NCI-H345 treated with DMSO at 0.1 percent for 48 hours (cell line): ENCODE measurements around the gene HS6ST3.

Source experiments
- DNase-seq: peaks from one replicate; lab custom pipeline; 2025; ENCODE audit not compliant: unreplicated experiment; lab: John Stamatoyannopoulos, UW

The HS6ST3 gene

GRCh38 chr13:96198038-96198437, 108.1 kb downstream of the HS6ST3 start:
- DNase-seq: no peak

GRCh38 chr13:96199315-96199714, 109.4 kb downstream of the HS6ST3 start:
- no peak for DNase-seq

DNA sequence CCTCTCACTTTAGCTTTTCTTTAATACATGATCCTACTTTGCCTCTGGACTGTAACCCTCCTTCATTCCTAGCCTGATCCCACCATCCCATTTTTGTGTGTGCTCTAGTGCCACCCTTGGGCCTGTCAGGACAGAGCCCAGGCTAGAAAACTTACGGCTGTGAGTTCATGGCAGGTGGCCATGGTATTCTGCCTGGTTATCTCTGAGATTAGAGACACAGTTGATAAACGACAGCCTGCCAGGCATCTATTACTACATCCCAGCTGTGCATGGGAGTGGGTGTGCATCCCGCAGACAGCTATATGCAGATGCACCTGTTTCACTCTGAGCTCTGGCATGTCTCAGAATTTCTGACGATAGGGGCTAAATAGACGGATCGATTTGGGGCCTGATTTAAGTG, 110.9 kb downstream of the HS6ST3 start:
- no peak for DNase-seq

DNA sequence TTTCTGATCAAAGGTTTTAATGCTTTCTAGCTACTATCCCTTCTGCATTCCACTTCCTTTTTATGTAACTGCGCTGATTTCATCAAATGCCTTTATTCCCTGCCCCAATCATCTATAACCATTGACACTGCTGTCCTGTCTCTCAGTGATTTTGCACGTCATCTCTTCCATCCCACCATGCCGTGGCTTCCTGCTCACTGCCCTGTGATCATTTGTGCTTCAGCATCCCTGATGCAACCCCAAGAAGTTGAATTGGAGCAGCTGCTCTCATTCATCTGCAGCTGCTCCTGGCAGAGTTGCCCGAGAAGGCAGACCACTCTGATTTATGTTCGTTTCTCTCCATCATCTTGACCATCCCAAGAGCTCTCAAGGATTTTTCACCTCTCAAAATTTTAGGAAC, 112.4 kb downstream of the HS6ST3 start:
- DNase-seq: no peak

DNA sequence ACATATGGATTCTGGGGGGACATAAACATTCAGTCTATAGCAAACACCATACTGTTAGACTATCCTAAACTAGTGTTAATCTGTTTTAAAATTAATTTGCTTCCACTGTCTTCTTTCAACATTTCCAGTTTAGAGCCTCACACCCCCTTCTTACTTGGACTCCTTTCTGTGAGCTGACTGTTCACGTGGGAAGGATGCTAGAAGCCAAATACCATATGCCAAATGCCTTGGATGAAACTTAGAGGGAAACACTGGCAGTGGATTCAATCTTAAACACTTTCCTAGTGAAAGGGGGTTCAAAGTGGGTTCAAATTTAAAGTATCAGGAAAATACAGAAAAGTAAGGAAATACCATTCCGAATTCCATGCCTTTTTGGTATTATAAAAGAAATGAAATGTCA, 113.6 kb downstream of the HS6ST3 start:
- DNase-seq: no peak

DNA sequence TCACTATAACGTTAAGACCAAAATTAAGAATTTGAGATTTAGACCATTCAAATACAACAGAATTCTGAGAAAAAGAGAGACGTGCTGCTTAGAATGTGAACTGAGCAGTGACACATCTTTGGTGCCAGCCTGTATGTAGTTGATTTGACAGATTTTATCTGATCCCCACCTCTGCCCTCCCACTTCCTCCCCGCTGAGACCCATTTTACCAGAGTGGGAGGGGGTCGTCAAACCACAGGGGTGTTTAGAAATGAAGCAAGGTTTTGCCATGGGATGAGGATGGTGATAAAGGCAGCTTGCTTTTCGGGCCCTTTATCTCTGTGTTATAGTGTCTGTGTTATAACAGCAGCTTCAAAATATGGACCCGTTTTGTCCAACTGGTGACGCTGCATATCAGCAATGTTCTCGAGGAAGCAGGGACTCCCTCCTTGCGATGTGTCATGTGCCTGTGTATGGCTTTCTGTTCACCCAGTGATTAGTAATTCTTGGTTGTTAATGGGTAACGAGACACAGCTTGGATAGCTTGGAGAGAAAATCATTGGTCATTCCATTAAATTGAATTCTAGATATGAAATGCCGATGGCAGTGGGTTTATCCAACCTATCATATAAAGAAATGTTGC, 125.0 kb downstream of the HS6ST3 start:
- no peak for DNase-seq

GRCh38 chr13:96216543-96216942, 126.6 kb downstream of the HS6ST3 start:
- DNase-seq: no peak

DNA sequence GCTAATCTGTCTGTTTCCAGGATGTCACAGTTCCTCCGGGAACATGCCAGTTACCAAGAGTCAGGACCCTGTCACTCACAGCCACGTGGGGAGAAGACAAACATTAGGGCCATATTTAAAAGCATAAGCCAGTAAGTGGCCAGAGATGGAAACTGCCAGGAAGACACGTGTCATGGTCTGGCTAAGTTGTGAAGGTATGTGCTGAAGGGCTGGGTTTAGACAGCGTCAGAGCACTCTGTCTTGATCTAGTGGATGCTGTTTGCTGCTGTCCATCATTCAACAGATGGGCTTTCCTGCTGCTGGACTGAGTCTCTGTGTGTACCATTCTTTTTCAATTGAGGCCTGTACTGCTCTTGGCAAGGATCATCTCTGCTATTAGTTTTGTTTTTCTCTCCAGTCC, 128.6 kb downstream of the HS6ST3 start:
- DNase-seq: no peak

- no peak for DNase-seq
Measured at GRCh38 chr13:96221471-96221870, 131.6 kb downstream of the HS6ST3 start.

DNA sequence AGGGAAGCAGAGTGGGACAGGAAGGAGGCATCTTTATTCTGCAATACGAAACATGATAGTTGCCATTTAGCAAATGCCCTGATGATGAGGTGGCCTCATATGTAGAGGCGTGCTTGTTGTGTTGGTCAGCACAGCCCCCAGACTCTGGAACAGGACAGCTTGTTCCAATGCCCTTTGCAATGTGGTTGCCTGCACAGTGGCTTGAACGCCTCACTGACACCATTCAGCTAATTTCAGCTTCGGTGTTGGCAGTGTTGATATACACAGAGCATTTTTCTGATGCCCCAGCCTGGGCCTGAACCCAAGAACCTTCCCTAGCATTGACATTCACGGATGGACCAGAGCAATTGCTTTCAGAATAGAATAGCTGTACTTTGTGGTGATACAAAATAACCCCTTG, 133.3 kb downstream of the HS6ST3 start:
- DNase-seq: no peak

DNA sequence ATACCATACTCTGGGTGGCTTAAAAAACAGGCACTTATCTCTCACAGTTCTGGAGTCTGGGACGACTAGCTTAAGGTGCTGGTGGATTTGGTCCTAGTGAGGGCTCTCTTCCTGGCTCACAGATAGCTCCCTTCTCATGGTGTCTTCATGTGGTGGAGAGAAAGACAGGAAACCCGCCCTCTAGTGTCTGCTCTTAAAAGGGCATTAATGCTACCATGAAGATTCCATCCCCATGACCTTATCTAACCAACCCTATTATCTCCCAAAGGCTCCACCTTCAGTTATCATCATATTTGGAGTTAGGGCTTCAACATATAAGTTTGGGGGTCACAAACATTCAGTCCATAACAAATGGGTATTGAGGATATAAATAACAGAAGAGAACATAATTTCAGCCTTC, 139.4 kb downstream of the HS6ST3 start:
- DNase-seq: no peak

DNA sequence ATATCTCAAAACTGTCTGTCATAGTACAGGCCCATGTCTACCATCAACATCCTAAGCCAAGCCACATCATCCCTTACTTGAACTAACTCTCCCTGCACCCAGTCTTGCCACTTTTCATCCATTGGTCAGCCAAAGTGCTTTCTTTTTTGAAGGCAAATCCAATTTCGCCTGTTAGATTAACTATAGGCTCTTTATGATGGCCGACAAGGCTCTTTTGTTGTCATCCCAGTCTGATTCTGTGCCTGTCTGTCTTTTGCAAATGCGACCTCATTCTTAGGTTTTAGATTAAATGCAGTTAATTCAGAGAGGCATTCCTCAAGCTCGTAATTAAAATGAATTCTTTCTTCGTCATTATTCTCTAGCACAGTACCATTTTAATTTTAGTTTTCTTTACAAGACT, 148.3 kb downstream of the HS6ST3 start:
- no peak for DNase-seq

- DNase-seq: no peak
Measured at GRCh38 chr13:96238861-96239260, 149.0 kb downstream of the HS6ST3 start.

DNA sequence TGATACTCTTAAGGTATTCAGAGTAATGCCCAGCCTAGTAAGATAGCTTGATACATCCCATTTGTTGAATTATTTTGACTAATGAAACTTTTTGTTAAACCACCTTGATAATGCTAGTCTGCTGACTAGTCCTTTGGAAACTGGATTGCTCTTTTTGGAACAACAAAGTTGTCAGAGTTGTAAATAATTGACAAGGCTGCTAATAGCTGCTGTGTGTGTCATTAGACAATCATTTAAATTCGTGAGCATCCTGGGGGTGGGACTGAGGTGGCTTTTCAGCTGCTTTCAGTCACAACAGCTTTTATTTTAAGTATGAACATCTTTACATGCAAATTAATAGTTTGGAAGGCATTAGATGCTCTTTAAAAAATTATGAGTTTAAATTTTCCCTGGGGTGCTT, 153.5 kb downstream of the HS6ST3 start:
- DNase-seq: no peak

DNA sequence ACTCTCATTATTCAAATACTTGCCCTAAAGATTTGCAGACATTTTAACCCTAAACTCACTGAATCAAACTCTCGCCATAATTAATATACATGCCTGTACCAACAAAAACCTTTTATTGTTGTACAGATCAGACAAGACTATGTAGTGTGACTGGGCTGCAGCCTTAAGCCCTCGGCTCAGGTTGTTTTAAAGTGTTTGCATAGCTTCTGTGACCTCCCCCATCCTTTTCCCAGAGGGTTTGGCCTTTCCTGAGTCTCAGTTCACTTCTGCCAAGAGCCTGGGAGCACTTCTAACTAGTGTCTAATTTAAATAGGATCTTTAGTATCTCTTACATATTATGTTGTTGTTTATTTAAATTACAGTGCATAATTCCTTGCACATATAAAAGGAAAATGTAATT, 158.2 kb downstream of the HS6ST3 start:
- DNase-seq: no peak

GRCh38 chr13:96248996-96249395, 159.1 kb downstream of the HS6ST3 start:
- no peak for DNase-seq

- DNase-seq: no peak
Measured at GRCh38 chr13:96252903-96253302, 163.0 kb downstream of the HS6ST3 start.

DNA sequence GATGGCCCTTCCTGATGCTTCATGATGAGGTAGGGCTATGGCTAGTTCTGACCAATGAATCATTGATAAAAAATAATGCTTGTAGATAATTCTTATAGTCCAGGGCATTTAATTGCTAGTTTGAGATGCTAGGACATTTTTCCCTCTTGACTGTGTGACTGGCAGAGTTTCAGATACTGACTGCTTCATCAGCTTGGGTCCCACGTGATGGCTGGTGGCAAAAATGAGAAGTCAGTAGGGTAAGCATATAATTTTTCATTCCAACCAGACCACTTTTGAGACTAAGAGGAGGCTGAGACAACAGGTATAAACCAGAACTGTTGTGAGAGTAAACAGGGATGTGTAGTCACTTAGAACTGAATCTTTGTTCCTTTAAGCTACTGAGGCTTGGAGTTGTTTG, 183.3 kb downstream of the HS6ST3 start:
- DNase-seq: peak; percentile 1

- DNase-seq: no peak
Measured at GRCh38 chr13:96274046-96274445, 184.1 kb downstream of the HS6ST3 start.

DNA sequence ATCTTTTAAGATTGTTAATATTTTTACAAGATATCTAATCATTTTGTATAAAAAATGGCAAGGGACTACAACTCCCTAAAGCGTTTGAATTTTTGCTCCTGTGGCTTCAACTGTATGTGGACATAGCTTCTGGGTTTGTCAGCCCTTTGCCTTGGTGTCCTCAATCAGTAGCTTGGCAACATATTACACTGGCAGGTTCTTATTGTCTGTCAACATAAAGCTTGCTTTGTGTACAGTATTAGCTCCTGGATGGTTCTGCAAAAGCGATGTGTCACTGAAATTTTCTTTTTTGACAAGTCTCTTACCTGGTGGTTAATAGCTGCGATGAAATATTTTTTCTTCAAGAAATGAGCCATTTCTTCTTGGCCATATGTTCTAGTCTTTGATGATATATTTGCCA, 190.0 kb downstream of the HS6ST3 start:
- no peak for DNase-seq

- no peak for DNase-seq
Measured at GRCh38 chr13:96284971-96285370, 195.1 kb downstream of the HS6ST3 start.

DNA sequence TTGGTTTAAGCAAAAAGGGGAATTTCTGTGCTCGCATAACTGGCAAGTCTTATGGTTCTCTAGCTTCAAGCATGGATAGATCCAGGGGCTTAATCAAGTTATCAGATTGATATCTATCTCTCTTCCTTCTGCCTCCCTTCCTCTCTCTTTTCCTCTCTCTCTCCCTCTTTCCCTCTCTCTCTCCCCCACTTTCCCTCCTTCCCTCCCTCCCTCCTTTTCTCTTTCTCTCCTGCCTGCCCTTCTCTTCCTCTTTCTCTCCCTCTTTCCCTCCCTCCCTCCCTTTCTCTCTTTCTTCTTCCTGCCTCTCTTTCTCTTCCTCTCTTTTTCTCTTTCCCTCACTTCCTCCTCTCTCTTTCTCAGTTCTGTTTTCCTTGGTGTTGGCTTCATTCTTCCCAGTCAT, 195.8 kb downstream of the HS6ST3 start:
- no peak for DNase-seq
